OCI-LY1 (cell line): ENCODE measurements around the gene SPACA9.

Experiments
- EZH2 ChIP-seq: fragments of 200-600 bp; sonication (generic), shearing (Covaris generic); IDR thresholded peaks from 2 replicates; pipeline ENCODE4 v1.8.0; 2017; ENCODE audit warnings: borderline replicate concordance, mixed run types, mild to moderate bottlenecking, antibody characterized with exemption, low read length, moderate library complexity, mixed read lengths
- TF ChIP-seq, protein P1 (sequence below): fragments of 200-600 bp; sonication (generic), shearing (Covaris generic); IDR thresholded peaks from 2 replicates; pipeline ENCODE4 v1.5.1; 2017; ENCODE audit warnings: mild to moderate bottlenecking, antibody characterized with exemption, low read length, moderate library complexity, mixed read lengths

- TF ChIP-seq, protein P1, sequence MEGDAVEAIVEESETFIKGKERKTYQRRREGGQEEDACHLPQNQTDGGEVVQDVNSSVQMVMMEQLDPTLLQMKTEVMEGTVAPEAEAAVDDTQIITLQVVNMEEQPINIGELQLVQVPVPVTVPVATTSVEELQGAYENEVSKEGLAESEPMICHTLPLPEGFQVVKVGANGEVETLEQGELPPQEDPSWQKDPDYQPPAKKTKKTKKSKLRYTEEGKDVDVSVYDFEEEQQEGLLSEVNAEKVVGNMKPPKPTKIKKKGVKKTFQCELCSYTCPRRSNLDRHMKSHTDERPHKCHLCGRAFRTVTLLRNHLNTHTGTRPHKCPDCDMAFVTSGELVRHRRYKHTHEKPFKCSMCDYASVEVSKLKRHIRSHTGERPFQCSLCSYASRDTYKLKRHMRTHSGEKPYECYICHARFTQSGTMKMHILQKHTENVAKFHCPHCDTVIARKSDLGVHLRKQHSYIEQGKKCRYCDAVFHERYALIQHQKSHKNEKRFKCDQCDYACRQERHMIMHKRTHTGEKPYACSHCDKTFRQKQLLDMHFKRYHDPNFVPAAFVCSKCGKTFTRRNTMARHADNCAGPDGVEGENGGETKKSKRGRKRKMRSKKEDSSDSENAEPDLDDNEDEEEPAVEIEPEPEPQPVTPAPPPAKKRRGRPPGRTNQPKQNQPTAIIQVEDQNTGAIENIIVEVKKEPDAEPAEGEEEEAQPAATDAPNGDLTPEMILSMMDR = no peak
- TF ChIP-seq EZH2 = no peak
Observed at GRCh38 chr9:132837501-132838286, 41.0 kb upstream of the SPACA9 start.
